HG02840 (cell line): ENCODE measurements around the gene NRG3.

Source experiments
- ATAC-seq: cut with Tn5 transposase; IDR thresholded peaks from one replicate; pipeline ENCODE4 v1.9.1; 2021; ENCODE audit warnings: mild to moderate bottlenecking, moderate library complexity, moderate number of reproducible peaks; ENCODE audit not compliant: unreplicated experiment, low FRiP score

Gene NRG3

GRCh38 chr10:82256275-82256674, 381.3 kb downstream of the NRG3 start:
- no peak for ATAC-seq

GRCh38 chr10:82266438-82266837, 391.4 kb downstream of the NRG3 start:
- ATAC-seq: no peak

- ATAC-seq: no peak
These were observed 392.0 kb downstream of the NRG3 start for GRCh38 chr10:82267014-82267413.

GRCh38 chr10:82267465-82267864, 392.5 kb downstream of the NRG3 start:
- ATAC-seq: no peak

GRCh38 chr10:82267960-82268359, 393.0 kb downstream of the NRG3 start:
- ATAC-seq: no peak

GRCh38 chr10:82277591-82277990, 402.6 kb downstream of the NRG3 start:
- no peak for ATAC-seq

GRCh38 chr10:82278401-82279182, 403.6 kb downstream of the NRG3 start:
- ATAC-seq: no peak

GRCh38 chr10:82282782-82283456, 407.9 kb downstream of the NRG3 start:
- ATAC-seq: no peak

- no peak for ATAC-seq
These were observed 409.2 kb downstream of the NRG3 start for GRCh38 chr10:82284180-82284579.

- no peak for ATAC-seq
These were observed 413.5 kb downstream of the NRG3 start for GRCh38 chr10:82288461-82288881.

GRCh38 chr10:82289945-82290344, 415.0 kb downstream of the NRG3 start:
- no peak for ATAC-seq

GRCh38 chr10:82294874-82295378, 419.9 kb downstream of the NRG3 start:
- no peak for ATAC-seq

- no peak for ATAC-seq
These were observed 433.6 kb downstream of the NRG3 start for GRCh38 chr10:82308641-82309040.

GRCh38 chr10:82310839-82311238, 435.8 kb downstream of the NRG3 start:
- ATAC-seq: no peak

GRCh38 chr10:82313401-82313800, 438.4 kb downstream of the NRG3 start:
- no peak for ATAC-seq

- no peak for ATAC-seq
These were observed 443.5 kb downstream of the NRG3 start for GRCh38 chr10:82318534-82318933.

- ATAC-seq: no peak
These were observed 444.1 kb downstream of the NRG3 start for GRCh38 chr10:82319074-82319473.

- no peak for ATAC-seq
These were observed 444.6 kb downstream of the NRG3 start for GRCh38 chr10:82319562-82319961.

- ATAC-seq: no peak
These were observed 446.7 kb downstream of the NRG3 start for GRCh38 chr10:82321724-82322123.

- ATAC-seq: no peak
These were observed 456.7 kb downstream of the NRG3 start for GRCh38 chr10:82331716-82332115.

GRCh38 chr10:82335831-82336230, 460.8 kb downstream of the NRG3 start:
- no peak for ATAC-seq

- no peak for ATAC-seq
These were observed 465.2 kb downstream of the NRG3 start for GRCh38 chr10:82340166-82340565.
